CD4-positive, alpha-beta T cell treated with Interleukin-17A for 1 hour (primary cell): ENCODE measurements around the gene NT5DC4.

Source experiments
- DNase-seq: peaks from one replicate; pipeline ENCODE4 v3.0.0-alpha.2; 2020

NT5DC4 gene

DNA sequence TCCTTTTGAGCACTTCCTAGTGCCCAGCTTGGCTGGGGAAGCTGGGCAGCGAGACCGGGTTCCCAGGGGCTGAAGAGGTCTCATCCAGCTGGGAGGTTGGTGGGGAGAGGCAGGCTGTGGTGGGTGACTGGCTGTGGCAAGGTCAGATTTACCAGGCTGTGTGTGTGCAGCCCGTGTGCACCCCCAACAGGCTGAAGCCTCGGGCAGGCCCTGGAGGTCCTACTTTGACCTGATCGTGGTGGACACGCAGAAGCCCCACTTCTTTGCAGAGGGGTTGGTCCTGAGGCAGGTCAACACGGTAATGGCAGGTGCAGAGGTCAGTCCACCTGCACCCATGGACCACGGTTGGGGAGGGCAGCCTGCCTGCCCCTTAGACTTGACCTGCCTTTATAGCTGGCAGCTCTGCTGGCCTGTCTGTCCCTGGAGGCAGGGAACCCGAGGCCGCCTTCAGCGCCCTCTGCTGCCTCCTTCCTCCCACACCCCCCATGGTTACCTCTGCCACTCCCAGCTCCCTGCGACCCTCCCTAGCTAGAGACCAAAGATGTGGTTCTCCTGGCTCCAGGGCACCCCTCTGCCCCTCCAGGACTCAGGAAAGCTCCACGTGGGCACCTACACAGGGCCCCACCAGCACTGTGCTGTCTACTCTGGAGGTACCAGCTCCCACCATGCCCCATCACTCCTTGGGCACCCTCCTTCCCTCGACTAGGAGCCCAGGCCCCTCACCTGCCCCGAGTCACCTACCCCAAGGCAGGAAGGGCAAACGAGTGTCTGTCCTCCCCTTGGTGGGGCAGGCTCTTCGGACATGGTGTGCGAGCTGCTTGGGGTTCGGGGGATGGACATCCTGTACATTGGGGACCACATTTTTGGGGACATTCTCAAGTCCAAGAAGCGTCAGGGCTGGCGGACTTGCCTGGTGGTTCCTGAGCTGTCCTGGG lies 4.0 kb downstream of the NT5DC4 start:
- DNase-seq: no peak

- no peak for DNase-seq
Observed at GRCh38 chr2:112725545-112726457, 5.0 kb downstream of the NT5DC4 start.

DNA sequence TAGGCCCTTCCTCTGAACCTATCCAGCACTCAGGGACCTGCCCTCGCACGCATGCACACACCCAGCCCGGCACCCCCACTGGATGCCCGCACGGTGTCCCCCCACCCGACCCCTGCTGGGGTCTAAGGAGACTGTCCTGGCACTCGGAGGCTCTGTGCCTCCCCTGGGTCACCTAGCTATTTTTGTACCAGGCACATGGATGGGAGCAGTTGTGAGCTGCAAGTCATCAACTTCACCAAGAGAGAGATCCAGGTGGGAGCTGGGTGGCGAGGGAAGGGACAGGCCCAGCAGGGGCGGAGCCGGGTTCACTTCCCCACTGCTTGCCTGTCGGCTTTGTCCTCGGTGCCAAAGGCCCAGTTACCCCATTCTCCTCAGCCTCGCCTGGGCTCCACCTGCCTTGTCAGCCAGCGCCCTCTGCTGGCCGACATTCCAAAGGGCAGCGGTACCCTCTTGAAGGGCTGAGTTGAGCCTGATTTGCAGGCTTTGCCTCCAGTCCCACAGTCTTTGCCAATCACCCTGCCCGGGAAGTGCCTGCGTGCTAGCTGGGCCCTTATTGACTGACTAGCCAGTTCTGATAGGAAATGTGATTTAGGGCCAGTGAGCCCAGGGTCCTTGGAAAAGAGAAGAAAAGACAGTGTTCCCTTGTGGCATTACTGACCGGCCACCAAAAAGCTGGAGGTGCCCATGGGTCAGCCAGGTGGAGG lies 5.8 kb downstream of the NT5DC4 start:
- DNase-seq: peak; percentile 89

- no peak for DNase-seq
Observed at GRCh38 chr2:112727276-112728028, 6.6 kb downstream of the NT5DC4 start.

DNA sequence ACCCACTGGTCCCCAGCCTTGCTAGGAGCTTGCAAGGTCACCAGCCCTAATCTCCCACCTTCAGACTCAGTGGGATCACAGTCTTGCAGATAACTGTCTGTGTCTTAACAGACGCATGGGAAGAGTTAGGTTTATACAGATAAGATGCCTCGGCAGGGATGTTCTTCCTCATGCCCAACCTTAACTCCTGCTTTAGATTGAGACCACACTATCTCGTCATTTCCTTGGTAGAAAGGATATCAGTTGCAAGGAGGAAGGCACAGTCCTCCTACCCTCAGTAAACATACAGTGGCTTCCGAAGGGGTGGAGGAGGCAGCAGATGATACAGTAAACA lies 7.2 kb downstream of the NT5DC4 start:
- no peak for DNase-seq

GRCh38 chr2:112728378-112729175 lies 7.8 kb downstream of the NT5DC4 start:
- DNase-seq: no peak

GRCh38 chr2:112730216-112730615 lies 9.4 kb downstream of the NT5DC4 start:
- no peak for DNase-seq

DNA sequence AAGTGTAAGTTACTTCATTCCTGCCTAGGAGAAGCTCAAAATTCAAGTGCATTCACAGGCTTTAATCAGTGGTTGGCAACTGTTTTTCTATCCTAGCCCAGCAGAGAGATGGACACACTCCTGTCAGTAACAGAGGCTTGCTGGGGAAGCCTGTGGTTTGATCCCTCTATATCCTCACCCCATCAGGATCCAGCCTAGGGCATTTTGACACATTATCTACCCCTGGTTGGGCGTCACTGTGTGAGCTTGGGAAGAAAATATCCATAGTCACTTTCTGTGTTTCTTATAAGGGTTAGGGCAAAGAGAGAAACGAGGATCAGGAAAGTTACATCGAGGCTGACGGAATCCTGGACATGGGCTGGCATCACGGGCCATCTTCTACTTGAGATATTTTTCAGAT lies 10.0 kb downstream of the NT5DC4 start:
- no peak for DNase-seq

- DNase-seq: no peak
Observed at GRCh38 chr2:112731479-112731878, 10.7 kb downstream of the NT5DC4 start.

DNA sequence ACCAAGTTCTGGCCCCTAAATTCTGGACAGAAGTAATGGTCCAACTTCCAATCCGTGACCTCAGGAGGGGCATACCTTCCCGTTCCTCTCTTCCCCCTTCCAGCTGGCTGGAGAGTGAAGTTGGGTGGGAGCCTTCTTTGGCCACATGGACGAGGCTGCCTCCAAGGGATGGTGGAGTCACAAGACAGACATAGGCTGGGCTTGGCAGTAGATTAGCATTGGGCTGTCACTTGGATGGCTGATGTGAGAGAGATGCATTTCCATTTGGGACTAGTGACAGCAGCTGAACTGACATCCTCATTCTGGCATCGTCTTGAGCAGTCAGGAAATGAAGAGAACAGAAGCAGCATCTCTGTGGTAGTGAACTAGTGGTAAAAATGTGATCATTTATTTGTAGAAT lies 12.6 kb downstream of the NT5DC4 start:
- DNase-seq: no peak

DNA sequence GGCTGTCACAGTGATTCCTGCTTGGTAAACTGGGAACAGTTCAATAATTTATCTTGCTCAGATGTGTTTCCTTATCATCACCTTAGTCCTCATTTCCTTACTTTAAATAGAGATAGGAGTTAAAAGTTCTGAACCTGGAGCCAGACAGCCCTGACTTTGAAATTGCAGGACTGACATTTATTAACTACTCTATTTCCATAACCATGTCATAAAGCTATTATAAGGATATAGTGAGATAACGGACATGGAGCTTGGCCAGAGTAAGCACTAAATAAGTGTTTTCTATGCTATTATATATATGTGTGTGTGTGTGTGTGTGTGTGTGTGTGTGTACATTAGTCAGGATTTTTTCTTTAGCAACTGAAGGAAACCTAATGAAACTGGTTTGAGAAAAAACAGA lies 13.1 kb downstream of the NT5DC4 start:
- no peak for DNase-seq

GRCh38 chr2:112737542-112738232 lies 16.9 kb downstream of the NT5DC4 start:
- DNase-seq: no peak

DNA sequence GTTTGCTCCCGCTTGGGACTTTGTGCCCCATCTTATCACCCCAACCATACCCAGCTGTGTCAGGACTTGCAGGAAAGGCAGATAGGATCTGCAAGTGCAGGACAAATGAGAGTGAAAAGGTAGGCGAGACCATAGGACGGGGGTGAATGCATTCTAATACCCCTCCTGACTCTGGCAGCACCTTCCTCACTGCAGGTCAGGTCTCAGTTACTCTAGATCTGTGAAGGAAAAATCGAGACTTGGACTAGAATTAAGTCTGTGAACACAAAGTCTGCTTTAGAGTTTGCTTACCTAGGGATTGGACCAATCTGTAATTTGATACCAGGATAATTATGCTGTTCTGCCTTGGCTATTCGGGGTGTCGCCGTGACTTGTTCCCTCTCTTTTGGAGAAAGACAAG lies 19.7 kb downstream of the NT5DC4 start:
- DNase-seq: no peak

GRCh38 chr2:112749755-112750559 lies 29.1 kb downstream of the NT5DC4 start:
- peak; percentile 87 for DNase-seq

DNA sequence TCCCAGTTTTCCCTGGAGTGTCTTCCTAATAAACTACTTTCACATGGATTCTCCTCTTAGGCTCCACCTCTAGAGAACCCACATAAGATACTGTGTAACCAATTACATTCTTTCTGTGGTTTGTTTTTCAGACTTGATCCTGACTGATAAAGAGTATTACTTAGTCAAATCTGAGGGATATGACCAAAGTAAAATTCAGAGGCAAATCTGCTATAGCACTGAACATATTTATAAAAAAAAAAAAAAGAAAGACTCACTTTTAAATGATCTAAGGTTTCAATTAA lies 29.7 kb downstream of the NT5DC4 start:
- no peak for DNase-seq

- DNase-seq: no peak
Observed at GRCh38 chr2:112751451-112752197, 30.8 kb downstream of the NT5DC4 start.

GRCh38 chr2:112752667-112753066 lies 31.8 kb downstream of the NT5DC4 start:
- no peak for DNase-seq

GRCh38 chr2:112754564-112754963 lies 33.7 kb downstream of the NT5DC4 start:
- no peak for DNase-seq

GRCh38 chr2:112755444-112755843 lies 34.6 kb downstream of the NT5DC4 start:
- no peak for DNase-seq

- no peak for DNase-seq
Observed at GRCh38 chr2:112756207-112756606, 35.4 kb downstream of the NT5DC4 start.
